HepG2 (cell line): ENCODE results near the gene PIM3. TPM values are rescaled to one million over a fixed set of nuclear protein-coding genes. Genes with fewer than 3 reads are reported as not detected.

ENCODE experiments used
- ATF2 ChIP-seq: sonication (generic); formaldehyde crosslinking; IDR thresholded peaks from 2 replicates; pipeline ENCODE4 v1.4.0; 2020; ENCODE audit warnings: missing genetic modification reagents
- ATF6 ChIP-seq: sonication (generic); formaldehyde crosslinking; conservative IDR thresholded peaks from 2 replicates; pipeline ENCODE4 v1.4.0; 2020; ENCODE audit warnings: missing genetic modification reagents
- BHLHE40 ChIP-seq: IDR thresholded peaks from 2 replicates; pipeline ENCODE4 v1.6.1; 2011; ENCODE audit warnings: low read length, improper control_type of control experiment
- E2F1 ChIP-seq: sonication (generic); formaldehyde crosslinking; IDR thresholded peaks from 2 replicates; pipeline ENCODE4 v1.5.0; 2020; ENCODE audit warnings: missing genetic modification reagents
- ELK4 ChIP-seq: sonication (generic); formaldehyde crosslinking; IDR thresholded peaks from 2 replicates; pipeline ENCODE4 v1.9.0; 2021; ENCODE audit warnings: missing genetic modification reagents, borderline replicate concordance
- HMGXB3 ChIP-seq: sonication (generic); formaldehyde crosslinking; IDR thresholded peaks from 2 replicates; pipeline ENCODE4 v1.4.0; 2020; ENCODE audit warnings: missing genetic modification reagents, borderline replicate concordance
- PTBP1 ChIP-seq: fragments of 200-400 bp; formaldehyde crosslinking; IDR thresholded peaks from 2 replicates; pipeline ENCODE4 v1.6.1; 2018; ENCODE audit warnings: low read length, low read depth; ENCODE audit not compliant: poor library complexity, severe bottlenecking
- SRSF1 ChIP-seq: fragments of 200-400 bp; formaldehyde crosslinking; optimal IDR thresholded peaks from 2 replicates; pipeline ENCODE3; 2017; ENCODE audit warnings: mild to moderate bottlenecking, low read depth, low read length, moderate library complexity
- ZNF138 ChIP-seq: sonication (generic); formaldehyde crosslinking; IDR thresholded peaks from 2 replicates; pipeline ENCODE4 v1.5.0; 2020; ENCODE audit warnings: mild to moderate bottlenecking, low read depth, missing genetic modification reagents
- ZNF567 ChIP-seq: sonication (generic); formaldehyde crosslinking; IDR thresholded peaks from 2 replicates; pipeline ENCODE4 v1.8.1; 2023; ENCODE audit warnings: mild to moderate bottlenecking, missing genetic modification reagents, borderline replicate concordance
- ZNF569 ChIP-seq: sonication (generic); formaldehyde crosslinking; IDR thresholded peaks from 2 replicates; pipeline ENCODE4 v1.5.0; 2020; ENCODE audit warnings: mild to moderate bottlenecking, missing genetic modification reagents, moderate library complexity, borderline replicate concordance
- ZNF589 ChIP-seq: sonication (generic); formaldehyde crosslinking; conservative IDR thresholded peaks from 2 replicates; pipeline ENCODE4 v1.8.0; 2022; ENCODE audit warnings: mild to moderate bottlenecking, moderate library complexity, missing genetic modification reagents
- ZNF652 ChIP-seq: IDR thresholded peaks from 2 replicates; pipeline ENCODE4 v1.6.1; 2016; ENCODE audit warnings: low read depth, borderline replicate concordance
- ZSCAN31 ChIP-seq: sonication (generic); formaldehyde crosslinking; IDR thresholded peaks from 2 replicates; pipeline ENCODE4 v1.5.0; 2020; ENCODE audit warnings: low read depth, mild to moderate bottlenecking, missing genetic modification reagents
- polyA plus RNA-seq, 8 experiments: library from polyadenylated mRNA; depleted of rRNA in 3 of 8; stranded (reverse) in 7 of 8; unstranded in 1 of 8; fragments of >200 nt; fragmentation: Illumina TruSeq in 4 of 8; extraction: Trizol in 4 of 8; gene quantifications; 2 replicates each; pipeline versions ENCODE4 v1.2.1 to v1.2.3, GENCODE V29; 2011 to 2016; ENCODE audit warnings: low read depth in 4 of 8, missing spikeins in 1 of 8, mixed read lengths in 1 of 8; ENCODE audit not compliant: insufficient read depth in 1 of 8
- total RNA-seq, 5 experiments: library from RNA; depleted of rRNA; stranded (reverse); fragments of >200 nt; fragmentation: Illumina TruSeq; extraction: Trizol; gene quantifications; 2 replicates each; pipeline ENCODE4 v1.2.3, GENCODE V29; 2016; ENCODE audit warnings: low read depth in 1 of 5

The PIM3 gene
- total and polyA plus RNA-seq, 2 of the 13 experiments (the other 11 are each of a cell fraction or from before 2014, with no cell fraction given), result 21.6 to 31.2 TPM

GRCh38 chr22:49955581-49956417, 4.8 kb upstream of the PIM3 start (continued):
- TF ChIP-seq ATF2 (CRISPR knock-in tag) (no peak), ZNF569 (CRISPR knock-in tag) (no peak), BHLHE40 (no peak), ZNF138 (CRISPR knock-in tag) (no peak), ZNF652 (CRISPR knock-in tag) (no peak), E2F1 (CRISPR knock-in tag) (no peak), ZNF589 (CRISPR knock-in tag) (no peak), ZSCAN31 (CRISPR knock-in tag) (0 out of 2 replicates have a peak, but pooled peaks have one; percentile 28), HMGXB3 (CRISPR knock-in tag) (no peak), SRSF1 (no peak), ATF6 (no peak), PTBP1 (no peak), ELK4 (CRISPR knock-in tag) (no peak), ZNF567 (CRISPR knock-in tag) (no peak)
